ENCODE measurements around the gene TBC1D5. TPM values are rescaled to one million over a fixed set of nuclear protein-coding genes. Genes with fewer than 3 reads are reported as not detected.

TBC1D5 gene
- total and polyA plus RNA-seq, 2 of the 8 experiments (the other 6 are each of a cell fraction or from before 2014, with no cell fraction given), result 11.0 to 22.9 TPM

DNA sequence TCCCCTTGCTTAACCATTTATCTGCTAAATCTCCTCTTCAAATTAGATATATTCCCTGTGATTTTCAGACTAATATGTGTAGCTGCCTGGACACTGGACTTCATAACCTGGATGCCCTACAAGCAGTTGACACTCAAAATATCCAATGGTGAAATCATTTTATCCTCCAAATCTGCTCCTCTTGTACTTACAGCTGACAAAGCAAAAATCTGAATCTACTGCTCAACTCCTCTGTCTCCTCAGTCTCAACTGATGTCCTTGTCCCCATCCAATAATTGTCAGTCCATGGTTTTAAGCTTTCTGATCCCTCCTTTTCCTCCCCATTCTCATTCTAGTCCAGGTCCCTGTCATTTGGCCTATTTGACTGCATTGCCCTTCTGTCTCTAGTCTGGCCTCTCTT, 411.8 kb downstream of the TBC1D5 start:
- H4K8ac ChIP-seq (ENCODE audit: extremely low read depth, insufficient read depth, low read length), result no peak overlapping the region
- no peak overlapping the region for H3K18ac ChIP-seq (ENCODE audit: extremely low read depth, low read length)
- H3K23me2 ChIP-seq (ENCODE audit: low read depth, low read length), result peaks cover 2% of the 10 kb centered on the region; the same call in 1 of the 2 replicates
- H2AFZ ChIP-seq (ENCODE audit: low read length), result no peak overlapping the region
- no peak overlapping the region for H2AK5ac ChIP-seq (ENCODE audit: low read depth, low read length)
- H4K5ac ChIP-seq (ENCODE audit: insufficient read length, low read depth, low read length), result no peak overlapping the region
- H3K56ac ChIP-seq (replicated peaks; ENCODE audit: insufficient read length, low read depth, low read length), result no peak overlapping the region
- H4K91ac ChIP-seq (replicated peaks; ENCODE audit: insufficient read length, low read length), result no peak overlapping the region
- no peak overlapping the region for H2BK15ac ChIP-seq (ENCODE audit: low read length)
- no peaks in the 10 kb centered on the region for H3K27me3 ChIP-seq (replicated peaks in 1 of 4; ENCODE audit: control insufficient read depth in 3 of 4, extremely low read depth in 1 of 4, insufficient read depth in 3 of 4, low read length in 3 of 4)
- no peak overlapping the region for H2BK12ac ChIP-seq (ENCODE audit: low read depth, low read length)
- no peaks in the 10 kb centered on the region for H3K36me3 ChIP-seq (ENCODE audit: control insufficient read depth in 2 of 4, insufficient read depth in 4 of 4, low read length in 3 of 4)
- no peak overlapping the region for H3K9ac ChIP-seq (replicated peaks in 1 of 4; ENCODE audit: extremely low read depth in 1 of 4, low read depth in 3 of 4, low read length in 3 of 4)
- no peaks in the 10 kb centered on the region for H3K9me3 ChIP-seq (ENCODE audit: insufficient read depth in 2 of 2, low read depth in 1 of 2, low read length in 1 of 2)
- no peak overlapping the region for H2BK120ac ChIP-seq (replicated peaks; ENCODE audit: low read depth, low read length)
- no peak overlapping the region for H3K4me3 ChIP-seq (ENCODE audit: extremely low read depth in 1 of 4, insufficient read depth in 2 of 4, low read depth in 3 of 4, low read length in 4 of 4)
- H3K23ac ChIP-seq (ENCODE audit: insufficient read length), result no peak overlapping the region
- POLR2A ChIA-PET (ENCODE audit: partially characterized antibody), result no interaction called here
- no peaks in the 10 kb centered on the region for H4K20me1 ChIP-seq (replicated peaks in 1 of 2; ENCODE audit: control insufficient read depth in 1 of 2, insufficient read depth in 2 of 2, low read length in 2 of 2)
- no peak overlapping the region for H2BK5ac ChIP-seq (ENCODE audit: low read depth, low read length)
- H3K27ac ChIP-seq (ENCODE audit: low read depth, low read length), result no peak overlapping the region
- H2BK20ac ChIP-seq (ENCODE audit: low read length), result no peak overlapping the region
- FAIRE-seq (no peak), DNase-seq (ENCODE audit: low read depth in 1 of 2, low spot score in 2 of 2) (no peak)
- H3K4ac ChIP-seq (replicated peaks; ENCODE audit: insufficient read length, low read depth, low read length), result no peak overlapping the region
- no peaks in the 10 kb centered on the region for H3K79me1 ChIP-seq (ENCODE audit: low read depth, low read length)
- no peak overlapping the region for H3K14ac ChIP-seq (ENCODE audit: insufficient read length)
- H3K79me2 ChIP-seq (ENCODE audit: control insufficient read depth in 1 of 2, insufficient read depth in 2 of 2, low read length in 2 of 2), result no peaks in the 10 kb centered on the region
- CTCF ChIA-PET (ENCODE audit: partially characterized antibody), result interaction anchor here (0.6 to 1.3 kb wide), 4 partner anchors 17 to 510 kb away, joined by 3 read pairs; no protein-coding TSS in a partner anchor
- no peak overlapping the region for H3K4me2 ChIP-seq (ENCODE audit: insufficient read depth in 1 of 2, low read depth in 2 of 2, low read length in 2 of 2)
- peaks cover 0 to 2% (median 0%) of the 10 kb centered on the region in 4 experiments; a peak in 1 of 7 replicates for H3K4me1 ChIP-seq (replicated peaks in 1 of 4; ENCODE audit: control insufficient read depth in 3 of 4, insufficient read depth in 4 of 4, low read length in 3 of 4)
- TF ChIP-seq GTF2F1 (IDR thresholded peaks at IDR 0.05; ENCODE audit: borderline replicate concordance, low read depth, low read length) (no peak), YY1 (IDR thresholded peaks at IDR 0.05; ENCODE audit: low read depth, low read length) (no peak), POLR2A (IDR thresholded peaks at IDR 0.05; ENCODE audit: control extremely low read depth in 1 of 2, low read depth in 2 of 2, low read length in 2 of 2) (no peak), TAF7 (optimal IDR thresholded peaks at IDR 0.05; ENCODE audit: borderline replicate concordance, low read depth, low read length) (no peak), EZH2 (IDR thresholded peaks at IDR 0.05; ENCODE audit: low read depth, low read length, severe bottlenecking) (no peak), KDM5A (IDR thresholded peaks at IDR 0.05; ENCODE audit: low read length) (no peak), GABPA (IDR thresholded peaks at IDR 0.05; ENCODE audit: borderline replicate concordance, insufficient read depth, low read length) (no peak), CBX8 (IDR thresholded peaks at IDR 0.05; ENCODE audit: borderline replicate concordance, low read depth, low read length) (no peak), CBX5 (IDR thresholded peaks at IDR 0.05; ENCODE audit: low read depth, low read length) (no peak), HDAC6 (IDR thresholded peaks at IDR 0.05; ENCODE audit: low read depth, low read length) (no peak), ATF2 (IDR thresholded peaks at IDR 0.05; ENCODE audit: low read length) (no peak), TCF12 (IDR thresholded peaks at IDR 0.05; ENCODE audit: low read depth, low read length) (no peak)
- TF ChIP-seq, protein P1, sequence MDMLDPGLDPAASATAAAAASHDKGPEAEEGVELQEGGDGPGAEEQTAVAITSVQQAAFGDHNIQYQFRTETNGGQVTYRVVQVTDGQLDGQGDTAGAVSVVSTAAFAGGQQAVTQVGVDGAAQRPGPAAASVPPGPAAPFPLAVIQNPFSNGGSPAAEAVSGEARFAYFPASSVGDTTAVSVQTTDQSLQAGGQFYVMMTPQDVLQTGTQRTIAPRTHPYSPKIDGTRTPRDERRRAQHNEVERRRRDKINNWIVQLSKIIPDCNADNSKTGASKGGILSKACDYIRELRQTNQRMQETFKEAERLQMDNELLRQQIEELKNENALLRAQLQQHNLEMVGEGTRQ (IDR thresholded peaks at IDR 0.05; ENCODE audit: low read length), result no peak
